OCI-LY3 (cell line): ENCODE data around the gene HOXC13.

ENCODE experiments used
- H2AFZ ChIP-seq: fragments of 200-600, 300-600 bp; shearing (Covaris generic); 2 replicates; pipeline ENCODE4 v1.6.0; 2014; ENCODE audit warnings: antibody characterized with exemption, low read depth, low read length
- H3K27ac ChIP-seq: fragments of 200-600, 300-600 bp; sonication (generic); 2 replicates; pipeline ENCODE4 v1.5.1; 2014; ENCODE audit warnings: mild to moderate bottlenecking, low read length, moderate library complexity, mixed read lengths
- H3K27me3 ChIP-seq: fragments of 200-600, 300-600 bp; sonication (generic); 2 replicates; pipeline ENCODE4 v1.6.1; 2014; ENCODE audit warnings: low read depth, low read length, mixed read lengths
- H3K36me3 ChIP-seq: fragments of 200-600, 300-600 bp; sonication (generic); replicated peaks from 2 replicates; pipeline ENCODE3; 2014; ENCODE audit warnings: low read depth, low read length, mixed read lengths
- H3K4me1 ChIP-seq: fragments of 300-600, 200-600 bp; sonication (generic); 2 replicates; pipeline ENCODE4 v1.6.1; 2014; ENCODE audit warnings: low read length, mixed read lengths
- H3K4me2 ChIP-seq: fragments of 200-600, 300-600 bp; sonication (generic); 2 replicates; pipeline ENCODE4 v1.6.1; 2014; ENCODE audit warnings: low read length, mixed read lengths
- H3K4me3 ChIP-seq: fragments of 300-600, 200-600 bp; sonication (generic); 2 replicates; pipeline ENCODE4 v1.5.1; 2014; ENCODE audit warnings: antibody characterized with exemption, mild to moderate bottlenecking, low read length, moderate library complexity
- H3K79me2 ChIP-seq: fragments of 300-600, 200-600 bp; shearing (Covaris generic); 2 replicates; pipeline ENCODE4 v1.6.1; 2014; ENCODE audit warnings: mild to moderate bottlenecking, low read length, mixed read lengths
- H3K9ac ChIP-seq: fragments of 300-600, 200-600 bp; shearing (Covaris generic); 2 replicates; pipeline ENCODE4 v1.6.0; 2014; ENCODE audit warnings: mild to moderate bottlenecking, low read length, moderate library complexity
- H3K9me3 ChIP-seq: fragments of 200-600, 300-600 bp; shearing (Covaris generic); 2 replicates; pipeline ENCODE4 v1.6.1; 2014; ENCODE audit warnings: low read length, mixed read lengths; ENCODE audit not compliant: insufficient read depth
- H4K20me1 ChIP-seq: fragments of 200-600, 300-600 bp; sonication (generic); 2 replicates; pipeline ENCODE4 v1.6.1; 2016; ENCODE audit warnings: low read length, mixed read lengths; ENCODE audit not compliant: insufficient read depth
- EZH2phosphoT487 ChIP-seq: fragments of 200-600 bp; shearing (Covaris generic); IDR thresholded peaks from 2 replicates; pipeline ENCODE4 v1.6.1; 2018; ENCODE audit warnings: antibody characterized with exemption, mixed run types, low read depth
- TF ChIP-seq, protein P1 (sequence below): fragments of 200-600, 300-600 bp; sonication (generic); IDR thresholded peaks from 2 replicates; pipeline ENCODE4 v1.5.1; 2014; ENCODE audit warnings: antibody characterized with exemption, low read length, low read depth

HOXC13 gene

DNA sequence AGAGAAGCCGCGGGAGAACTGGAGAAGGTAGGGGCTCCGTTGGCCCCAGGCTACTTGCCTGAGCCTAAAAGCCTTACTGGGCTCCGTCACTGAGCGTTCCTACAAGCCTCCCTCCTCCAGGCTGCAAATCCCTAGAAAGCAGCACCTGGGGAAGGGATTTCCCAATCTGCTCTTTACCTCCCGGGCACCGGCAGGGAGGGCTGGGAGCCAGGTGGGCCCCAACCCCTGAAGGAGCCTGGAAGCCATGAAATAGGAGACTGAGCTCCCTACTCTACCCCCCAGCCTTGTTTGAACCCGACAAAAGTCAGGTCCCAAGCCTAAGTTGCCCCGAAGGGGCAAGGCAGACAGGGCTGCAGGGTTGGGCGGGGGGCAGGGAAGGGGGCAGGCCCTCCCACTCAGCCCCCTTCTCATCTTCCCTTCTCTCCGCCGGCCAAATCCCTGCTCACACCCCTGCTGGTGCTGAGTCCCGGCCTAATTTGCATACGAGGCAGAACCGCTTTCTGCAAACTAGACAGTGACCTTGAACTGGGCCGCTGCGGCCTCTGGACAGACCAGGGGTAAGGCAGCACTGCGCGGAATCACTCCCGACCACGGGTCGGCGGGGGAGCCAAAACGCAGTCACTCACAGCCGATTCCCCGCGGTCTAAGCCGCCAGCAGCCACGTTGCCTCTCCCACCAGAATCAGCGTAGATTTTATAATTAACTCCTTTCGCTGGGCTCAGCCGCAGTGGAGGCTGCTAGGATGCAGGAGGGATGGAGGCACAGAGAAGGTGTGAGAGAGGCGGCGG lies 12.4 kb downstream of the HOXC13 start:
- no peaks in the 10 kb centered on the region; the same call in 1 of the 2 replicates for H3K4me1 ChIP-seq
- H3K4me3 ChIP-seq: no peak overlapping the region
- no peaks in the 10 kb centered on the region for H4K20me1 ChIP-seq
- H3K9ac ChIP-seq: no peak overlapping the region
- no peak overlapping the region for H3K4me2 ChIP-seq
- H2AFZ ChIP-seq: no peak overlapping the region
- H3K9me3 ChIP-seq: no peaks in the 10 kb centered on the region
- peaks cover 18% of the 10 kb centered on the region for H3K27me3 ChIP-seq
- H3K36me3 ChIP-seq: no peaks in the 10 kb centered on the region
- no peak overlapping the region for H3K27ac ChIP-seq
- H3K79me2 ChIP-seq: no peaks in the 10 kb centered on the region
- no peak for TF ChIP-seq EZH2phosphoT487
- TF ChIP-seq, protein P1, sequence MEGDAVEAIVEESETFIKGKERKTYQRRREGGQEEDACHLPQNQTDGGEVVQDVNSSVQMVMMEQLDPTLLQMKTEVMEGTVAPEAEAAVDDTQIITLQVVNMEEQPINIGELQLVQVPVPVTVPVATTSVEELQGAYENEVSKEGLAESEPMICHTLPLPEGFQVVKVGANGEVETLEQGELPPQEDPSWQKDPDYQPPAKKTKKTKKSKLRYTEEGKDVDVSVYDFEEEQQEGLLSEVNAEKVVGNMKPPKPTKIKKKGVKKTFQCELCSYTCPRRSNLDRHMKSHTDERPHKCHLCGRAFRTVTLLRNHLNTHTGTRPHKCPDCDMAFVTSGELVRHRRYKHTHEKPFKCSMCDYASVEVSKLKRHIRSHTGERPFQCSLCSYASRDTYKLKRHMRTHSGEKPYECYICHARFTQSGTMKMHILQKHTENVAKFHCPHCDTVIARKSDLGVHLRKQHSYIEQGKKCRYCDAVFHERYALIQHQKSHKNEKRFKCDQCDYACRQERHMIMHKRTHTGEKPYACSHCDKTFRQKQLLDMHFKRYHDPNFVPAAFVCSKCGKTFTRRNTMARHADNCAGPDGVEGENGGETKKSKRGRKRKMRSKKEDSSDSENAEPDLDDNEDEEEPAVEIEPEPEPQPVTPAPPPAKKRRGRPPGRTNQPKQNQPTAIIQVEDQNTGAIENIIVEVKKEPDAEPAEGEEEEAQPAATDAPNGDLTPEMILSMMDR: no peak

DNA sequence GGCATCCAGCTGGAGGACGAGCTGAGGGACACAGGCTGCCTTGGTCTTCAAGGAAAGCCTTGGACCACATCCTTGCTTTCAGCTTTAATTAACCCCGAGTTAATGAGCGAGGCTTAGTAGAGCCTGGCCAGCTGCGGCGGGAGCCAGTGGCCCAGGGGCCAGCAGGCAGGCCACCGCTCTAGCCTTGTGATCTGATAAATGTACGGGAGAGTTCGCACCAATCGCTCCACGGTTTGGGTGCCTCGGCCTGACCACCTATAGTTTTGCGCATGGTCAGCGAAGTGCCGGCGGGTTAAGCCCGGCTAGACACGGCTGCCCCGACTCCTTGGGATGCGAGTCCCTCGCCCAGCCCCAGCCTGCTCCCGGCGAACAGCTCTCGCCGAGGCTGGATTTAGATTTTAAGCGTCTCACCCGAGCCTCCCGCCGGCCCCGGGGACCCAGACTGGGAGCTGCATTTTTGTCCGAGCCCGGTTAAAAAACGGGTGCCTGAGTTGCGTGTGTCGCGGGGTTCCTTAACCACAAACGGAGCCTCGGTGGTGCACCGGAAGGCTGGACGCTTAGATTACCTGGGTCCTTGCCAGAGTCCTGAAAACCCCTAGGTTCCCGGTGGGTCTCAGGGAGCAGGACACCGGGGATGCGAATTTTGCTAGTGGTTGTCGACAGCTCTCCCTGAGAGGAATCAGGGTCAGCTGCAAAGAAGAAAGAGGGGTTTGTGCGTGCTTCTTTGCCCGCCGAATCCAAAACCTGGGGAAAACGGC lies 13.1 kb downstream of the HOXC13 start:
- Histone ChIP-seq H2AFZ (no peak overlapping the region), H4K20me1 (no peaks in the 10 kb centered on the region), H3K36me3 (no peaks in the 10 kb centered on the region), H3K27me3 (peaks cover 17% of the 10 kb centered on the region), H3K27ac (no peak overlapping the region), H3K9ac (no peak overlapping the region), H3K9me3 (no peaks in the 10 kb centered on the region), H3K79me2 (no peaks in the 10 kb centered on the region), H3K4me1 (peaks cover 8% of the 10 kb centered on the region), H3K4me3 (no peak overlapping the region), H3K4me2 (no peak overlapping the region)
- no peak for TF ChIP-seq EZH2phosphoT487
- TF ChIP-seq, protein P1: no peak

DNA sequence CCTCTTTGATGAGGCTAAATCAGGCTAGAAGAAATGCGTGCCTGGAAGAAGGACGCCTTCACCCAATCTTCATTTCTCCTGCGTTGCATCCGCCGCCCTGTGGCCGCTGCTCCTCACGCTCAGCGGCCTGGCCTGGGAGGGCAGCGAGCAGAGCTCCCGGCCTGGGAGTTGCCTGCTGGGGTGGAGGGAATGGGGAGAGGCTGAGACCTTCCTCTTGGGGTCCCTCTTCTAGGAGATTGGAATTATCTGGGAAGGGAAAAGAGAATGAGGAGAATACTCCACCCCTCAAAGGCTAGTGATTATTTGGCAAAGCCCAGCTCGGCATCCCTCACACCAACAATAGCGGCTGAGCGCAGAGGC lies 13.7 kb downstream of the HOXC13 start:
- TF ChIP-seq, protein P1: no peak
- TF ChIP-seq EZH2phosphoT487: no peak
- H2AFZ ChIP-seq: no peak overlapping the region
- H3K79me2 ChIP-seq: no peaks in the 10 kb centered on the region
- peaks cover 13% of the 10 kb centered on the region for H3K4me1 ChIP-seq
- no peaks in the 10 kb centered on the region for H3K36me3 ChIP-seq
- no peak overlapping the region for H3K4me2 ChIP-seq
- no peak overlapping the region for H3K27ac ChIP-seq
- H4K20me1 ChIP-seq: no peaks in the 10 kb centered on the region
- no peaks in the 10 kb centered on the region for H3K9me3 ChIP-seq
- no peak overlapping the region for H3K9ac ChIP-seq
- H3K4me3 ChIP-seq: no peak overlapping the region
- peaks cover 13% of the 10 kb centered on the region for H3K27me3 ChIP-seq

DNA sequence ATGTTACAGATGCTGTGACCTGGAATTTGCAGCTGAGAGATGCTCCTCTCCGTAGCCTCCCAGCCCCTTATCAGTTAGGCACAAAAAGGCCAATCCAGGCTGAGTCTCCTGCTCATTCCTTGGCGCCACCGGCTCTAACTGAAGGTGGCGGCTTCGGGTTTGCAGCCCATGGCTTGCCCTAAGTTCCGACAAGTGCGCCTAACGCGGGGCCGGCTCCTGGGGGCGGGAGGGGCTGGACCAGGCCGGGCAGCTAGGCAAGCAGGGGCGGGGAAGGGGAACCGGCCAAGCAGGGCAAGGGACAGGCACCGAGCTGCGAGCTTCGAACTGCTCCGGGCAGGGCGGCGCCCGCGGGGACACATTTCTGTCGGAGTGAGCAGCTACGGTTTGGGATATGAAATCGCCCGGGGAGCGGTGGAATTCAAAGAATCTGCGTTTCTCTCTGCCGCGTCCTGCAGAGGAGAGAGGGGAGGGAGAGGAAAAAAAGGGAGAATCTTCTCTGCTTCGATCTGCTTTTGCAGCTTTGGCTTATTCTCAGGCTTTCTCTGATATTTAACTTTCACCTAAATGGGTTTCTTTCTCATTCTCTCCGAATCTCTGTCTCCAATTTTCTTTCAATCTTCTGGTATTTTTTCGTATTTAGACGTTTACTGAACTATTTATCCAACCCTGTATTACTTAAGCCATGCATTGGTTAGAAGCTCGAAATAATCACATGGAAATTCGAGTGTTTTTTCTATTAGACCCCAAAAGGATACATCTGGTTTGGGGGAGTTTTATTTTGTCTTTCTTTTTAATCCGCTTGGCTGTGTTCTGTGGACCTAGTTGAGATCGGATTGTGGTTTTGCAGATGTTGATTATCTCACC lies 14.5 kb downstream of the HOXC13 start:
- H4K20me1 ChIP-seq: no peaks in the 10 kb centered on the region
- no peak overlapping the region for H3K27ac ChIP-seq
- H3K4me2 ChIP-seq: no peak overlapping the region
- no peak overlapping the region for H3K9ac ChIP-seq
- H2AFZ ChIP-seq: no peak overlapping the region
- peaks cover 8% of the 10 kb centered on the region for H3K27me3 ChIP-seq
- peaks cover 20% of the 10 kb centered on the region for H3K4me1 ChIP-seq
- no peak overlapping the region for H3K4me3 ChIP-seq
- no peaks in the 10 kb centered on the region for H3K36me3 ChIP-seq
- no peaks in the 10 kb centered on the region for H3K79me2 ChIP-seq
- no peaks in the 10 kb centered on the region for H3K9me3 ChIP-seq
- TF ChIP-seq, protein P1: no peak
- TF ChIP-seq EZH2phosphoT487: no peak
